ENCODE data around the gene EML5. TPM values are rescaled to one million over a fixed set of nuclear protein-coding genes. Genes with fewer than 3 reads are reported as not detected.

EML5 gene
- total RNA-seq, 1 donor from 2014 or later, result not detected

DNA sequence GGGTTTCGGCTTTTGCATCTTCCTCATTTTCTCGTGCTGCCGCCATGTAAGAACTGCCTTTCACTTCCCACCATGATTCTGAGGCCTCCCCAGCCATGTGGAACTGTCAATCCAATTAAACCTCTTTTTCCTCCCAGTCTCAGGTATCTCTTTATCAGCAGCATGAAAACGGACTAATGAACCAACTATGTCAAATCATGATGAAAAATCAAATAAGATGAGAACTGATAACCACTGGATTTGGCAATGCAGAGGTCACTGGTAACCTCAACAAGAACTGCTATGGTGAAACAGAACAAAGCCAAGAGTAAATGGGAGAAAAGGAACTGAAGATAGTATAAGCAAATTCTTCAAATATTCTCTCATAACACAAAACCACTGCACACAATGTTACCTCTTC lies 6.0 kb downstream of the EML5 start:
- Mint-ChIP-seq H3K4me1 (ENCODE audit: low read depth) (no peaks in the 10 kb centered on the region), H3K27me3 (ENCODE audit: low read depth) (peaks cover 62% of the 10 kb centered on the region), H3K9me3 (ENCODE audit: low read depth) (peaks cover 7% of the 10 kb centered on the region), H3K4me3 (ENCODE audit: unreplicated experiment) (no peak overlapping the region), H3K27ac (ENCODE audit: unreplicated experiment) (no peak overlapping the region), H3K36me3 (ENCODE audit: low read depth) (peaks cover 2% of the 10 kb centered on the region)
- DNase-seq (ENCODE audit: low spot score), result no peak
- TF ChIP-seq CTCF (IDR thresholded peaks at IDR 0.05), result no peak

DNA sequence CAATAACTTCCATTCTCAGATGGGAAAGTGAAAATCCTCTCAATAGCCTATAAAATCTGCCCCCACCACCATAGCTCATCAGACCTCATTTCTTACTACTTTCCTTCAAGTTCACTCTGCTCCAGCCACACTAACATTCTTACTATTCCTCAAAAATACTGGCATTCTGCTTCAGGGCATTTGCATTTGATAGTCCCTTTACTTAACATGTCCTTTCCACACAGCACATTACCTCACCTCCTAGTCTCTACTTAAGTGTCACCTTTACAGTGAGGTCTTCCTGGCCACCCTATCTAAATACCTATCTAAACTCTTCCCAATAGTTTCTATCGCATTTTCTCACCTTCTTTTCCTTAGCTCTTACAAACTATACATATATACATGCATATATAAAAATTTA lies 6.8 kb downstream of the EML5 start:
- TF ChIP-seq CTCF (IDR thresholded peaks at IDR 0.05), result no peak
- no peak overlapping the region for H3K4me3 Mint-ChIP-seq (ENCODE audit: unreplicated experiment)
- no peaks in the 10 kb centered on the region for H3K4me1 Mint-ChIP-seq (ENCODE audit: low read depth)
- no peak overlapping the region for H3K27ac Mint-ChIP-seq (ENCODE audit: unreplicated experiment)
- peaks cover 2% of the 10 kb centered on the region for H3K36me3 Mint-ChIP-seq (ENCODE audit: low read depth)
- peaks cover 62% of the 10 kb centered on the region for H3K27me3 Mint-ChIP-seq (ENCODE audit: low read depth)
- no peak for DNase-seq (ENCODE audit: low spot score)
- peaks cover 7% of the 10 kb centered on the region for H3K9me3 Mint-ChIP-seq (ENCODE audit: low read depth)

GRCh38 chr14:88775532-88775931 lies 17.2 kb downstream of the EML5 start:
- H3K36me3 Mint-ChIP-seq (ENCODE audit: low read depth), result no peaks in the 10 kb centered on the region
- no peaks in the 10 kb centered on the region for H3K4me1 Mint-ChIP-seq (ENCODE audit: low read depth)
- H3K9me3 Mint-ChIP-seq (ENCODE audit: low read depth), result no peaks in the 10 kb centered on the region
- DNase-seq (ENCODE audit: low spot score), result no peak
- no peak overlapping the region for H3K4me3 Mint-ChIP-seq (ENCODE audit: unreplicated experiment)
- H3K27ac Mint-ChIP-seq (ENCODE audit: unreplicated experiment), result no peak overlapping the region
- peaks cover 44% of the 10 kb centered on the region for H3K27me3 Mint-ChIP-seq (ENCODE audit: low read depth)
- TF ChIP-seq CTCF (IDR thresholded peaks at IDR 0.05), result no peak

DNA sequence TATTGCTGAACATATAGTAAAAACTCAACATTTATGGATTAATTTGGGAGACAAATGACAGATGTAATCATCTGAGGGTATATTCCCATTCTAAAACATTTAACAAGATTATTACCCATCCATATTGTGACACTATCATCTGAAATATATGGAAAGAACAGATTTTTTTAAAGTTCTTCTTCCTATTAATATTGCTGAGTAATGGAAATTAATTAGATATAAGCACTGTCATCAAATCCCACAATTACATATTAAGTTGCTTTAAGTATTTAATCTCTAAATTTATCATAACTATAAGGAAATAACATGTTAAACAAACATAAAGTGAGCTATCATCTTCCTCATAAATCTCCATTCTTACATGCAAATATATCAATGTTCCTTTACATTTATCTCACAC lies 22.0 kb downstream of the EML5 start:
- H3K9me3 Mint-ChIP-seq (ENCODE audit: low read depth), result peaks cover 15% of the 10 kb centered on the region
- TF ChIP-seq CTCF (IDR thresholded peaks at IDR 0.05), result no peak
- no peak overlapping the region for H3K4me3 Mint-ChIP-seq (ENCODE audit: unreplicated experiment)
- H3K4me1 Mint-ChIP-seq (ENCODE audit: low read depth), result no peaks in the 10 kb centered on the region
- no peak overlapping the region for H3K27ac Mint-ChIP-seq (ENCODE audit: unreplicated experiment)
- peaks cover 15% of the 10 kb centered on the region for H3K27me3 Mint-ChIP-seq (ENCODE audit: low read depth)
- H3K36me3 Mint-ChIP-seq (ENCODE audit: low read depth), result no peaks in the 10 kb centered on the region
- no peak for DNase-seq (ENCODE audit: low spot score)

DNA sequence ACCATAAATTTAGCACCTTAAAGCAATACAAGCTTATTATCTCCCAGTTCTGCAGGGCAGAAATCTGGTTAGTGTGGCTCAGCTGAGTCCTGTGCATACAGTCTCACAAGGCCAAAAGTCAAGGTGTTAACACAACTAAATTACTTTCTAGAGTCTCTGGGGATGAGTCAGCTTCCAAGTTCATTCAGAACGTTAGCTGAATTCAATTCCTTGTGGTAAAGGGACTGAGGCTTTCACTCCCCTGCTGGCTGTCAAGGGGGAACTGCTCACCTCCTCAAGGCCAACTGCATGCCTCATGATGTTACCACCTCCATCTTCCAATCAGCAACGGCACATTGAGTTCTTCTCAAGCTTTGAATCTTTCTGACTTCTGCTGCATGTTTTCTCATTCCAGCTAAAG lies 27.6 kb downstream of the EML5 start:
- peaks cover 15% of the 10 kb centered on the region for H3K27me3 Mint-ChIP-seq (ENCODE audit: low read depth)
- H3K4me3 Mint-ChIP-seq (ENCODE audit: unreplicated experiment), result no peak overlapping the region
- TF ChIP-seq CTCF (IDR thresholded peaks at IDR 0.05), result no peak
- H3K4me1 Mint-ChIP-seq (ENCODE audit: low read depth), result no peaks in the 10 kb centered on the region
- no peak for DNase-seq (ENCODE audit: low spot score)
- H3K27ac Mint-ChIP-seq (ENCODE audit: unreplicated experiment), result no peak overlapping the region
- H3K36me3 Mint-ChIP-seq (ENCODE audit: low read depth), result no peaks in the 10 kb centered on the region
- peaks cover 15% of the 10 kb centered on the region for H3K9me3 Mint-ChIP-seq (ENCODE audit: low read depth)

Measured in chondrocyte (in vitro differentiated cells).